ENCODE results near the gene DSCAML1. TPM values are rescaled to one million over a fixed set of nuclear protein-coding genes. Genes with fewer than 3 reads are reported as not detected.
A peak's percentile ranks its signal among the peaks of the same experiment; 100 is the strongest.

DSCAML1 gene
- total RNA-seq, 2 donors from 2014 or later, result 0.33 to 1.6 TPM

DNA sequence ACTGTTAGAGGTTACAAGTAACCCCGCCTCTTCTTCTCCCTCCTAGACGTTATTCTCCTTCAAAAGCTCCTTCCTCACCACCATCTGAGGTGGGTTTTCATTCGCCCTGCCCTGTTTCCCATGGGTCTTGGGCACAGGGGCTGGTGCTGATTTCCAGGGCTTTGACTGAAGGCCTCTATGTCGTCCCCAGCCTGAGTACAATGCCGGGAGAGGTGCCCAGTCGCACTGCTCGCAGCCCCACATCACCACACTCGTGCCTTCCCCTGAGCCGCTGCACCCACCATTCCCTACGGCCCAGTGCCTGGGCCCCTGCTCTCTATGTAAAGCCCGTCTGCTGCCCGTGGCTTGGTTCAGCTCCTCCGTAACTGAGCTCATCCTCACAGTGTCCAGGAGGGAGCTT is 169.8 kb downstream of the DSCAML1 start:
- 64 to 80% methylated on average over 12 to 13 of the region's 13 CpGs for WGBS, 2 donors
- Histone ChIP-seq H3K4me1 (no peaks in the 10 kb centered on the region), H3K27me3 (no peaks in the 10 kb centered on the region), H3K4me3 (no peak overlapping the region), H3K36me3 (replicated peaks in 1 of 2; ENCODE audit: insufficient read depth in 1 of 2, low read depth in 2 of 2) (no peaks in the 10 kb centered on the region), H3K27ac (no peak overlapping the region), H3K9me3 (no peaks in the 10 kb centered on the region)
- ATAC-seq (no peak), DNase-seq (no peak)
- TF ChIP-seq, protein P1, sequence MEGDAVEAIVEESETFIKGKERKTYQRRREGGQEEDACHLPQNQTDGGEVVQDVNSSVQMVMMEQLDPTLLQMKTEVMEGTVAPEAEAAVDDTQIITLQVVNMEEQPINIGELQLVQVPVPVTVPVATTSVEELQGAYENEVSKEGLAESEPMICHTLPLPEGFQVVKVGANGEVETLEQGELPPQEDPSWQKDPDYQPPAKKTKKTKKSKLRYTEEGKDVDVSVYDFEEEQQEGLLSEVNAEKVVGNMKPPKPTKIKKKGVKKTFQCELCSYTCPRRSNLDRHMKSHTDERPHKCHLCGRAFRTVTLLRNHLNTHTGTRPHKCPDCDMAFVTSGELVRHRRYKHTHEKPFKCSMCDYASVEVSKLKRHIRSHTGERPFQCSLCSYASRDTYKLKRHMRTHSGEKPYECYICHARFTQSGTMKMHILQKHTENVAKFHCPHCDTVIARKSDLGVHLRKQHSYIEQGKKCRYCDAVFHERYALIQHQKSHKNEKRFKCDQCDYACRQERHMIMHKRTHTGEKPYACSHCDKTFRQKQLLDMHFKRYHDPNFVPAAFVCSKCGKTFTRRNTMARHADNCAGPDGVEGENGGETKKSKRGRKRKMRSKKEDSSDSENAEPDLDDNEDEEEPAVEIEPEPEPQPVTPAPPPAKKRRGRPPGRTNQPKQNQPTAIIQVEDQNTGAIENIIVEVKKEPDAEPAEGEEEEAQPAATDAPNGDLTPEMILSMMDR (IDR thresholded peaks at IDR 0.05), result no peak
- TF ChIP-seq POLR2A (IDR thresholded peaks at IDR 0.05), result no peak
- intact Hi-C loops (cut with DNase I), result no loop called here

DNA sequence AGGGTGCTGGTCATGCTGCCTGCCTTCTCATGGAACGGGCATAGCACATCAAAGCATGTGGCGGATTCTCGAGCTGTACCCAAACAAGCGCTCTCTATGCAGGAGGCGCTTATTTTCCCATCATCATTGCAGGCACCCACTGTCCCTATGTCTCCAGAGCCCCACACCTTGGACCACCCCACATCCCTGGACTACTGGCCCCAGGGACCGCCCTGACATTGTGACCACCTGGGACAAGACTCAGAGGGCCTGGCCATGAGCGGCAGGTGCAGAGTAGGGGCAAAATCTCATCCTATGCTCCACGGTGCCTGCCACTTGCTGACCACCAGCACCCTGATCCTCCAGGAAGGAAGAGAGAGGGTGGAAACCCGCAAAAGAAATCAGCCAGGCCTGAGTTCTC is 170.4 kb downstream of the DSCAML1 start:
- no peak for ATAC-seq
- intact Hi-C loops (cut with DNase I), result no loop called here
- WGBS, 2 donors, result 71 to 88% methylated on average over 9 of the region's 9 CpGs
- DNase-seq, result no peak
- H3K36me3 ChIP-seq (replicated peaks in 1 of 2; ENCODE audit: insufficient read depth in 1 of 2, low read depth in 2 of 2), result no peaks in the 10 kb centered on the region
- no peaks in the 10 kb centered on the region for H3K9me3 ChIP-seq
- no peak overlapping the region for H3K27ac ChIP-seq
- H3K4me3 ChIP-seq, result no peak overlapping the region
- no peaks in the 10 kb centered on the region for H3K27me3 ChIP-seq
- TF ChIP-seq, protein P1 (IDR thresholded peaks at IDR 0.05), result no peak
- TF ChIP-seq POLR2A (IDR thresholded peaks at IDR 0.05), result no peak
- no peaks in the 10 kb centered on the region for H3K4me1 ChIP-seq

DNA sequence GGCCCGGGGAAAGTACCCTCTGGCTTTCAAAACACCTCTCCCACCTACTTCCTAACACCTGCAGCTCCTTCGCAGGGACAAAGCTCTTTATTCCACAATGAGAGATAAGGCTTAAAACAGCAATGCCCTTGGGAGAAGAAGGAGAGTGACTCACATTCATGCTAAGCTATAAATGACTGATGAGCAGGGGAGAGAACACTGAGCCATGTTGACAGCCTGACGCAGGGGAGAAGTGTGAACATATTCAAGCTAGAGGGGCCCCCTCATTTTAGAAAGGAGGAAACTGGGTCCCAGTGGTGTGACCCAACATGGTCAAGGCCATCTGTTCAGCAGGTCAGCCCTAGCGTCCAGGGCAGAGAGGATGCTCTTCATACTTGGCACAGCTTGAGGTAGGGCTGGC is 171.8 kb downstream of the DSCAML1 start:
- intact Hi-C loops (cut with DNase I), result no loop called here
- WGBS, 2 donors, result 35 to 44% methylated on average over 4 of the region's 4 CpGs
- H3K27ac ChIP-seq, result no peak overlapping the region
- no peak for ATAC-seq
- TF ChIP-seq POLR2A (IDR thresholded peaks at IDR 0.05), result no peak
- TF ChIP-seq, protein P1 (IDR thresholded peaks at IDR 0.05), result no peak
- no peak for DNase-seq
- no peaks in the 10 kb centered on the region for H3K4me1 ChIP-seq
- H3K36me3 ChIP-seq (replicated peaks in 1 of 2; ENCODE audit: insufficient read depth in 1 of 2, low read depth in 2 of 2), result no peaks in the 10 kb centered on the region
- no peaks in the 10 kb centered on the region for H3K27me3 ChIP-seq
- no peak overlapping the region for H3K4me3 ChIP-seq
- no peaks in the 10 kb centered on the region for H3K9me3 ChIP-seq

DNA sequence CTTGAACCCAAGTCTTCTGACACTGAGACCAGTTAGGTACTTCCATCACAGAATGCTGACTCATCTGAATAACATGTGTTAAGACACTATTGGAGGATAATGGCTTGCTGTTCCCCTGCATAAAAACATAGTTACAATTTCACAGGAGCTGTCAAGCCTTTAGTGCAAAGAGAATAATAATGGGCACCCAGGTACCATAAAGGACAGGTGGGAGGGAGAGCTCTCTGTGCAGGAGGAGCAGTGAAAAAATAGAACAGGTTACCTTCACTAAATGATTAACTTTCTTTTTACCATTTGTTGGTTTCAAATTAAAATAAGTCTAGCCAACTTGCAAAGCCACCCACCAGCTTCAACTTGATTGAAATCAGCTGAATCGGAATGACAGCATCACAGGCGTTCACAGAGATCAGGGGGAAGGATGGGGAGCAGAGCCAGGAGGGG is 173.2 kb downstream of the DSCAML1 start:
- peak; percentile 40 for ATAC-seq
- Histone ChIP-seq H3K27ac (peak overlapping the region in 1 of 4 donors; percentile 40), H3K27me3 (no peaks in the 10 kb centered on the region), H3K9me3 (no peaks in the 10 kb centered on the region), H3K4me1 (no peaks in the 10 kb centered on the region), H3K36me3 (replicated peaks in 1 of 2; ENCODE audit: insufficient read depth in 1 of 2, low read depth in 2 of 2) (no peaks in the 10 kb centered on the region), H3K4me3 (no peak overlapping the region)
- DNase-seq, result no peak
- 48 to 63% methylated on average over 2 of the region's 2 CpGs for WGBS, 2 donors
- TF ChIP-seq POLR2A (IDR thresholded peaks at IDR 0.05), result no peak
- TF ChIP-seq, protein P1 (IDR thresholded peaks at IDR 0.05), result no peak
- intact Hi-C loops (cut with DNase I), result no loop called here

DNA sequence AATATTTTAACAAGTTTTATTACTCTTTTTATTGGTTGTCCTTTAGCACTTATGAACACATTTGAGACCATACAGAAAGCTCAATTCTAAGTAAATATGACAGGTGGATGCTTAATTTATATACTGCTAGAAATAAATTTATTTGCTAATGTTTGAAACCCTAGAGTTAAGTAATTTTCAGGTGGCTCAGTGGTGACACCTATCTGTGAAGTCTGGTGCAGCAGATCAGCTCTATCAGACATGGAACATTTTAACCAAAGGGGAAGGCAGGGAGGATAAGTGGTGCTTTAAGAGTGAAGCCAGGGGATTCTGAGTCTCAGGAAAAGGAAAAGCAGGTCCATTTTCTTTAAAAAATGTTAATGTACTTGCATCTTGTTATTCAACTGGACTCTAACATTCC is 175.8 kb downstream of the DSCAML1 start:
- Histone ChIP-seq H3K27ac (no peak overlapping the region), H3K27me3 (no peaks in the 10 kb centered on the region), H3K4me1 (no peaks in the 10 kb centered on the region), H3K36me3 (replicated peaks in 1 of 2; ENCODE audit: insufficient read depth in 1 of 2, low read depth in 2 of 2) (no peaks in the 10 kb centered on the region), H3K4me3 (no peak overlapping the region), H3K9me3 (no peaks in the 10 kb centered on the region)
- TF ChIP-seq, protein P1 (IDR thresholded peaks at IDR 0.05), result peak in 3 of 7 experiments; percentile 3 to 23 (median 17)
- TF ChIP-seq POLR2A (IDR thresholded peaks at IDR 0.05), result no peak
- ATAC-seq (no peak), DNase-seq (no peak)
- intact Hi-C loops (cut with DNase I), result no loop called here
